SK-N-SH (cell line): Measurements from ENCODE around the gene AKR7A2.

Experiments
- EP300 ChIP-seq, 2 experiments: IDR thresholded peaks; 2 replicates each; pipeline versions ENCODE4 v1.4.0 to v1.6.1; 2012; ENCODE audit warnings: borderline replicate concordance in 1 of 2, low read depth in 1 of 2, low read length in 1 of 2
- EZH2phosphoT487 ChIP-seq: fragments of 200-600 bp; sonication (generic); IDR thresholded peaks from 2 replicates; pipeline ENCODE4 v1.6.1; 2017; ENCODE audit warnings: low read depth, mixed run types, mild to moderate bottlenecking, antibody characterized with exemption, moderate library complexity, borderline replicate concordance
- RAD21 ChIP-seq: IDR thresholded peaks from 2 replicates; pipeline ENCODE4 v1.6.1; 2012; ENCODE audit warnings: mild to moderate bottlenecking, low read length
- SIN3A ChIP-seq: IDR thresholded peaks from 2 replicates; pipeline ENCODE4 v1.6.1; 2012; ENCODE audit warnings: low read depth, mild to moderate bottlenecking, low read length, moderate library complexity, borderline replicate concordance
- TAF1 ChIP-seq: IDR thresholded peaks from 2 replicates; pipeline ENCODE4 v1.6.1; 2012; ENCODE audit warnings: low read depth, mild to moderate bottlenecking, low read length, moderate library complexity, borderline replicate concordance
- TCF12 ChIP-seq: IDR thresholded peaks from 2 replicates; pipeline ENCODE4 v1.4.0; 2012
- TF ChIP-seq, protein P1 (sequence below): fragments of 200-600 bp; sonication (generic); IDR thresholded peaks from 2 replicates; pipeline ENCODE4 v1.6.1; 2017; ENCODE audit warnings: antibody characterized with exemption, mild to moderate bottlenecking, moderate library complexity
- TF ChIP-seq, protein P2 (sequence below): IDR thresholded peaks from 2 replicates; pipeline ENCODE4 v1.4.0; 2012; ENCODE audit warnings: low read depth, borderline replicate concordance
- TF ChIP-seq, protein P3 (sequence below): IDR thresholded peaks from 2 replicates; pipeline ENCODE4 v1.4.0; 2012; ENCODE audit warnings: low read depth, borderline replicate concordance
- TF ChIP-seq, protein P4 (sequence below): fragments of 150-350 bp; IDR thresholded peaks from 2 replicates; pipeline ENCODE4 v1.6.1; 2017; ENCODE audit warnings: antibody characterized with exemption, low read length, low read depth, borderline replicate concordance
- TF ChIP-seq, protein P5 (sequence below): IDR thresholded peaks from 2 replicates; pipeline ENCODE4 v1.6.1; 2012; ENCODE audit warnings: mild to moderate bottlenecking, low read depth, low read length, moderate library complexity

DNA sequence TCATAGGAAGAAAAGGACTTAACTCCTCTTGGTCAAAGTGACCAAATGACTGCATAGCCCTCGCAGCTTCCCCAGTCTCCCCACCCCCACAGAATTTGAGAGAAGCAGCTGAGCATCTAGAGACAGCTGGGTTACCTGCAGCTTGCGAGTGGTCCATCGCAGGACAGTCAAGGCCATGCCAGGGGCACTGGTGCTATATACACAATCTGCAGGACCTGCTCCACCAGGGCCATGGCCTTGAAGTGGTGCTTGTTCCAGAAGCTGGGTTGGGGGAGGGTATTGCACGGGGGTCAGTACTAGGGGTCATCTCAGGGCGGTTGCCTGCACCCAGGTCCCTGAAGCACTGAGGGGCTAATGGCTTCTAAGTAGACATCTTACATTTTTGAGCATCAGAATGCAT lies 49.9 kb downstream of the AKR7A2 start:
- TF ChIP-seq, protein P1, sequence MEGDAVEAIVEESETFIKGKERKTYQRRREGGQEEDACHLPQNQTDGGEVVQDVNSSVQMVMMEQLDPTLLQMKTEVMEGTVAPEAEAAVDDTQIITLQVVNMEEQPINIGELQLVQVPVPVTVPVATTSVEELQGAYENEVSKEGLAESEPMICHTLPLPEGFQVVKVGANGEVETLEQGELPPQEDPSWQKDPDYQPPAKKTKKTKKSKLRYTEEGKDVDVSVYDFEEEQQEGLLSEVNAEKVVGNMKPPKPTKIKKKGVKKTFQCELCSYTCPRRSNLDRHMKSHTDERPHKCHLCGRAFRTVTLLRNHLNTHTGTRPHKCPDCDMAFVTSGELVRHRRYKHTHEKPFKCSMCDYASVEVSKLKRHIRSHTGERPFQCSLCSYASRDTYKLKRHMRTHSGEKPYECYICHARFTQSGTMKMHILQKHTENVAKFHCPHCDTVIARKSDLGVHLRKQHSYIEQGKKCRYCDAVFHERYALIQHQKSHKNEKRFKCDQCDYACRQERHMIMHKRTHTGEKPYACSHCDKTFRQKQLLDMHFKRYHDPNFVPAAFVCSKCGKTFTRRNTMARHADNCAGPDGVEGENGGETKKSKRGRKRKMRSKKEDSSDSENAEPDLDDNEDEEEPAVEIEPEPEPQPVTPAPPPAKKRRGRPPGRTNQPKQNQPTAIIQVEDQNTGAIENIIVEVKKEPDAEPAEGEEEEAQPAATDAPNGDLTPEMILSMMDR = no peak
- TF ChIP-seq, protein P2, sequence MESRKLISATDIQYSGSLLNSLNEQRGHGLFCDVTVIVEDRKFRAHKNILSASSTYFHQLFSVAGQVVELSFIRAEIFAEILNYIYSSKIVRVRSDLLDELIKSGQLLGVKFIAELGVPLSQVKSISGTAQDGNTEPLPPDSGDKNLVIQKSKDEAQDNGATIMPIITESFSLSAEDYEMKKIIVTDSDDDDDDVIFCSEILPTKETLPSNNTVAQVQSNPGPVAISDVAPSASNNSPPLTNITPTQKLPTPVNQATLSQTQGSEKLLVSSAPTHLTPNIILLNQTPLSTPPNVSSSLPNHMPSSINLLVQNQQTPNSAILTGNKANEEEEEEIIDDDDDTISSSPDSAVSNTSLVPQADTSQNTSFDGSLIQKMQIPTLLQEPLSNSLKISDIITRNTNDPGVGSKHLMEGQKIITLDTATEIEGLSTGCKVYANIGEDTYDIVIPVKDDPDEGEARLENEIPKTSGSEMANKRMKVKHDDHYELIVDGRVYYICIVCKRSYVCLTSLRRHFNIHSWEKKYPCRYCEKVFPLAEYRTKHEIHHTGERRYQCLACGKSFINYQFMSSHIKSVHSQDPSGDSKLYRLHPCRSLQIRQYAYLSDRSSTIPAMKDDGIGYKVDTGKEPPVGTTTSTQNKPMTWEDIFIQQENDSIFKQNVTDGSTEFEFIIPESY = no peak
- TF ChIP-seq TAF1 (no peak), EP300 (IDR thresholded peaks at IDR 0.05; ENCODE audit: borderline replicate concordance in 1 of 2, low read depth in 1 of 2, low read length in 1 of 2) (no peak), TCF12 (no peak), SIN3A (no peak), RAD21 (no peak), EZH2phosphoT487 (no peak)
- TF ChIP-seq, protein P3, sequence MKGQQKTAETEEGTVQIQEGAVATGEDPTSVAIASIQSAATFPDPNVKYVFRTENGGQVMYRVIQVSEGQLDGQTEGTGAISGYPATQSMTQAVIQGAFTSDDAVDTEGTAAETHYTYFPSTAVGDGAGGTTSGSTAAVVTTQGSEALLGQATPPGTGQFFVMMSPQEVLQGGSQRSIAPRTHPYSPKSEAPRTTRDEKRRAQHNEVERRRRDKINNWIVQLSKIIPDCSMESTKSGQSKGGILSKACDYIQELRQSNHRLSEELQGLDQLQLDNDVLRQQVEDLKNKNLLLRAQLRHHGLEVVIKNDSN = no peak
- TF ChIP-seq, protein P4, sequence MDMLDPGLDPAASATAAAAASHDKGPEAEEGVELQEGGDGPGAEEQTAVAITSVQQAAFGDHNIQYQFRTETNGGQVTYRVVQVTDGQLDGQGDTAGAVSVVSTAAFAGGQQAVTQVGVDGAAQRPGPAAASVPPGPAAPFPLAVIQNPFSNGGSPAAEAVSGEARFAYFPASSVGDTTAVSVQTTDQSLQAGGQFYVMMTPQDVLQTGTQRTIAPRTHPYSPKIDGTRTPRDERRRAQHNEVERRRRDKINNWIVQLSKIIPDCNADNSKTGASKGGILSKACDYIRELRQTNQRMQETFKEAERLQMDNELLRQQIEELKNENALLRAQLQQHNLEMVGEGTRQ = no peak
- TF ChIP-seq, protein P5, sequence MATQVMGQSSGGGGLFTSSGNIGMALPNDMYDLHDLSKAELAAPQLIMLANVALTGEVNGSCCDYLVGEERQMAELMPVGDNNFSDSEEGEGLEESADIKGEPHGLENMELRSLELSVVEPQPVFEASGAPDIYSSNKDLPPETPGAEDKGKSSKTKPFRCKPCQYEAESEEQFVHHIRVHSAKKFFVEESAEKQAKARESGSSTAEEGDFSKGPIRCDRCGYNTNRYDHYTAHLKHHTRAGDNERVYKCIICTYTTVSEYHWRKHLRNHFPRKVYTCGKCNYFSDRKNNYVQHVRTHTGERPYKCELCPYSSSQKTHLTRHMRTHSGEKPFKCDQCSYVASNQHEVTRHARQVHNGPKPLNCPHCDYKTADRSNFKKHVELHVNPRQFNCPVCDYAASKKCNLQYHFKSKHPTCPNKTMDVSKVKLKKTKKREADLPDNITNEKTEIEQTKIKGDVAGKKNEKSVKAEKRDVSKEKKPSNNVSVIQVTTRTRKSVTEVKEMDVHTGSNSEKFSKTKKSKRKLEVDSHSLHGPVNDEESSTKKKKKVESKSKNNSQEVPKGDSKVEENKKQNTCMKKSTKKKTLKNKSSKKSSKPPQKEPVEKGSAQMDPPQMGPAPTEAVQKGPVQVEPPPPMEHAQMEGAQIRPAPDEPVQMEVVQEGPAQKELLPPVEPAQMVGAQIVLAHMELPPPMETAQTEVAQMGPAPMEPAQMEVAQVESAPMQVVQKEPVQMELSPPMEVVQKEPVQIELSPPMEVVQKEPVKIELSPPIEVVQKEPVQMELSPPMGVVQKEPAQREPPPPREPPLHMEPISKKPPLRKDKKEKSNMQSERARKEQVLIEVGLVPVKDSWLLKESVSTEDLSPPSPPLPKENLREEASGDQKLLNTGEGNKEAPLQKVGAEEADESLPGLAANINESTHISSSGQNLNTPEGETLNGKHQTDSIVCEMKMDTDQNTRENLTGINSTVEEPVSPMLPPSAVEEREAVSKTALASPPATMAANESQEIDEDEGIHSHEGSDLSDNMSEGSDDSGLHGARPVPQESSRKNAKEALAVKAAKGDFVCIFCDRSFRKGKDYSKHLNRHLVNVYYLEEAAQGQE = no peak
